GM21381 (cell line): ENCODE measurements around the gene HDDC2.

Experiments
- ATAC-seq: cut with Tn5 transposase; IDR thresholded peaks from one replicate; pipeline ENCODE4 v1.9.1; 2021; ENCODE audit warnings: mild to moderate bottlenecking, moderate library complexity; ENCODE audit not compliant: unreplicated experiment

The HDDC2 gene

DNA sequence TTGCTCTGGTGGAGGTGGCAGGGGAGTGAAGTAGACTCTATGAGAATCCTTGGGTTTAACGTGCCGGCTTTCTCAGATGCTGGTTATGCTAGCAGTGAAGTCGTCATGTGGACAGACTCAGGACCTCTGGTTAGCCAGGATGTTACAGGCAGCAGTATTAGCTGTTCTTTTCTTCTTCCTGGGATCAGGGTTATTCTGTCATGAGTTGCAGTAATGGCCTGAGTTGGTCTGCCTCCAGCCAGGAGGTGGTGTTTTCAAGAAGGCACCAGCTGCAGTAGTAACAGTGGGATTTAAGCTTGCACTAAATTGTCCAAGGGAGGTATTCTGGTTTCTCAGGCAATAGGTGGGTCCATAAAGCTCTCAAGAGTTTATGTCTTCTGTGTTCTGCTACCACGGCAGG is 56.7 kb downstream of the HDDC2 start:
- ATAC-seq, result no peak

DNA sequence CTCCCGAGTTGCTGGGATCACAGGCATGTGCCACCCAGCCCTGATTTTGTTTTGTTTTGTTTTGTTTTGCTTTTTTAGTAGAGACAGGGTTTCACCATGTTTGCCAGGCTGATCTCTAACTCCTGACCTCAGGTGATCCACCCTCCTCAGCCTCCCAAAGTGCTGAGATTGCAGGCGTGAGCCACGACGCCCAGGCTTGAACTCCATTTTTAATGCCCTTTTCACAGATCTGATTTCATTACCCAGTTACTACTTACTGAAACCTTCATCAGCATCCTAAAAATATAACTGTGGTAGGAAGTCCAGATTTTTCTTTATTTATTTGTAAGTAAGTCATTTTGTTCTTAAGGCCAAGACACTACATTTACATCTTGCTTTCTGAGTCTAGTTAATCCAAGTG is 64.0 kb downstream of the HDDC2 start:
- no peak for ATAC-seq

DNA sequence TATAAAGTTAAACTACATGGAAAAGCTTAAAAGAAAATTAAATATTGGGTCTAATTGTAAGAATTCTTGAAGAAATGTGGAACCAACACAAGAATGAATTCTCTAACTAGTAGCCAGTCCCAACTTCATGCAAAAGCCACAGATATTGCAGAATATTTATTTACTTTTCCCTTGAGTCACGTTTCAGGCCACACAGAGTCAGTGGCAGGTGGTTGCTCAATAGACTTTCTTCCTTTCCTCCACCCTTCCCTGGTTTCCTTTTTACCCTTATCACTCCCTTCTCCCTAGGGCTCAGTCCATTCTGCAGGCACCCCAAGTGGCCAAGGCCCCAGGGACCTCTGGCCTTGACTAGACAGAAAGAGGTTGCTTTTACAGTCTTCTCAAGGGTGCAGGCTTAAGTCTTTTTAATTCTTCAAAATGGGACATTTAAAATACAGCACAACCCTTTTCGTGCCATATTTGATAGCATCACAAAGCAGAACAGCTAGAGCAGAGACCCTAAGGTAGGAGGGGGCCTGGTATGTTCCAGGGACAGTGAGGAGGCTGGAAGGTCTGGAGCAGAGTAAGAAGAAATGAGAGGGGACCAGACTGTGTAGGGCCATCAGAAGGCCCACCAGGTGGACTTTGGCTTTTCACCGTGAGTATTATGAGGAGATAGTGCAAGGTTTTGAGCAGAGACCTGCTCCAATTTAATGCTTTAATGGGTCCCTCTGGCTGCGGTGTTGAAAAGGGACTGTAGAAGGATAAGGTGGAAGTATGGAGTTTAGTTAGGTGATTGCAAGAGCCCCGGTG is 65.0 kb downstream of the HDDC2 start:
- ATAC-seq, result no peak

DNA sequence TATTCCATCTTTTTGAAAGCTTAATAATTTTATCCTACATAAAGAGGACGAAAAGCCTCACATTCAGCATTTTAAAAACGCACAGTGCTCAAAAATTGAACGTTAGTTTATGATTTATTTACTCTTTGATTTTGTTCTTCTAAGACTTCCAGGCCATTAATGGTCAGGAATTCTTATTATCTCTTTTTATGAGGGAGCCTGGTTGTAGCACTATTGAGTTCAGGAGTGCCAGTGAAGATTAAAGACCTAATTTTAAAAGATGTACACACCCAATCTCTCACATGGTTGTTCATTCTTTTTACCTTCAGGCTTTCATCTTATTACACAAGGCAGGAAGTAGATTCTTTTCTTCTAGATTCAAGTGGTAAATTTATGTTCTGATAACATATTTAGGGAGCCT is 68.6 kb downstream of the HDDC2 start:
- no peak for ATAC-seq

DNA sequence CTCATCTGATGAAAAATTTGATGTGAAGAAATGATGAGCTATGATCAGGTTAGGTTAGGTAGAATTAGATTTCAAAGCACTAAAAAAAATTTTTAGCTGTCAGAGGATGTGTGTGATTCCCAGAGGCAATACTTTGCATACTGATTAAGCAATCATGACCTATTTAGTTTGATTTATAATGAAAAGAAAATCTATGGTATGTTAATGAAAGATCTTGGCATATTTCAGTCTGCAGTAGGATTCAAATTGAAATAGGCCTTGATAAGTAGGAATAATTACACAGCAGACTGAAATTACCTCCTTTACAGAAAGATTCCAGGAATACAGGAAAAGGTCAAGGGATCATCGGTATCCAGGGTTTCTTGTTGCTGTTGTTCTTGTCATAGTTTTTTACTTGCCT is 69.3 kb downstream of the HDDC2 start:
- no peak for ATAC-seq

DNA sequence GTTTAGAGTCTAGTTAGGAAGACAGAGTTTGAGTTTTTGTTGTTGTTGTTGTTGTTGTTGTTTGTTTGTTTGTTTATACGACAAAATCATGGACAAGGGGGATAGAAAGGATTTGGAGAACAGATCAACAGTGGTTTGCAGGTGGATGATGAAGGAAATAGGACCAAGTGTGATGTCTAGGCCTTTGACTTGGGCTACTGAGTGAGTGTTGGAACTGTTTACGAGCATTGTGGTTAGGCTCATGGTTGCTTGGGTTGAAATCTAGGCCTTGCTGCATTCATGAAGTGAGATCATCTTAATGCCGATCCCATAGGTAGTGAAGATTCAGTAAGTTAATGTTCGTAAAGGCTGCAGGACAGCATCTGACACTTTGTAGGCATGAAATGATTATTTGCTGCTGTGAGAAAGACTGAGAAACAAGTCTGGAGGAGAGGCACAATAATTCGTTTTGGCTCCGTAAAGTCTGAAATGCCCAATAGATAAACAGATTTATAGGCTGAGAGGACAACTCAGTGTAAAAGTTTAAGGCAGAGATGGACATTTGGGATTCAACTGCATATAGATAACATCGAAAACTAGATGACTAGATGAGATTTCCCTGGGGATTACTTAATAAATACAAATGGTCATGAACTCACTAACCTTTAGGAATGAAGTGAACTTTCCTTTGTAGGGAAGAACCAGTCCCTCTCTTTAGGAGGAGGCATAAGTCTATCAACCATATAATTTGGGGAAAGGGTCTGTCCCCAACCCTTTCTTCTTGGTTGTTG is 70.0 kb downstream of the HDDC2 start:
- no peak for ATAC-seq

DNA sequence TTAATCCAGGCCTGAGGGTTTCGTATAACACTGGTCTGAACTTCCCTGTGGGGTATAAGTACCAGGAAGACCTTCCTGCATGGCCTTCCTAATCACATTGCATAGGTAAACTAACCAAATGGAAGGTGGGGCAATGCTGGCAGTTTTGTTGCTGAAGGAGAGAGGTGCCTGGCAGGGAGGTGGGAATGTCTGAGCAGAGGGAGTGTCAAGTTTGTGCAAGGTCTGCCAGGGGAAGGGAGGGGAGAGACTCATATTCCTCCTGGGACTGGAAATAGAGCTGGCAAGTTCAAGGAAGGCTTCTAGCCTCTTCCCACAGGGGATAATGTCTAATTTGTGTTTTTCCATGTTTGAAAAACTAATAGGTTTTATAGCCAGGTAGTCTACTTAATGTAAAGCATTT is 70.6 kb downstream of the HDDC2 start:
- ATAC-seq, result no peak

DNA sequence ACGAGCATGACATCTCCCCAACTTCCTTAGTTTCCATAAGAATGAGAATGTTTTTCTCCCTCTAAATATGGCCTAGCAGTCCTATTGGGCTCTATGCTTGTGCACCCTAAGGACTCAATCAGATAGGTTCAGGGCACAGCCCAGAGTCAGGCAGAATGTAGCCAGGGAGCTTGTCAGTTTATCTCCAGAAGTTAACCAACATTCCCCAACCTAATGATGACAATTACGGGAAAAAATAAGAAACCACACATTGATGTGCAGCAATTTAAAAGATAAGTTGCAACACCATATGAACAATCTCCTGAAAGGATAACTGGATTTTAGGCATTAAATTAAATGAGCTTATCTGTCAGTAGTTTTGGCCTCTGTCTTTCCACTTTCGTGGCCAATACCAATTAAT is 71.1 kb downstream of the HDDC2 start:
- ATAC-seq, result no peak

DNA sequence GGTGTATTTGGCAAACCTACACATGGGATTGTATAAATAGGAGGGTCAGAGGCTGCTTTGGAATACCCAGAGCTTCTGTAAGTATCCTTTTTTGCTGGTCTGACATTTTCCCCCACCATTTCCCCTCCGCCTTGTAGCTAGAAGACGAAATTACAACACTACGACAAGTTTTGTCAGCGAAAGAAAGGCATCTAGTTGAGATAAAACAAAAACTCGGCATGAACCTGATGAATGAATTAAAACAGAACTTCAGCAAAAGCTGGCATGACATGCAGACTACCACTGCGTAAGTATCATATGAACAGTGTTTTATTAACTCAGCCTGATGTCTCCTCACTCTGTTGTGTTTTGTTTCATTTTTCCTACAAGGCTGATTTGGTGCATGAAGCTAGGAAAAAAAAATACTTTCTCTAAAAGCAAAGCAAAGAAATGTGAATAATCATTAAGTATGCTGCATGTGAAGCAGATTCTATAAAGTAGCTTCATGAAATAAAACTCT is 72.7 kb downstream of the HDDC2 start:
- no peak for ATAC-seq

DNA sequence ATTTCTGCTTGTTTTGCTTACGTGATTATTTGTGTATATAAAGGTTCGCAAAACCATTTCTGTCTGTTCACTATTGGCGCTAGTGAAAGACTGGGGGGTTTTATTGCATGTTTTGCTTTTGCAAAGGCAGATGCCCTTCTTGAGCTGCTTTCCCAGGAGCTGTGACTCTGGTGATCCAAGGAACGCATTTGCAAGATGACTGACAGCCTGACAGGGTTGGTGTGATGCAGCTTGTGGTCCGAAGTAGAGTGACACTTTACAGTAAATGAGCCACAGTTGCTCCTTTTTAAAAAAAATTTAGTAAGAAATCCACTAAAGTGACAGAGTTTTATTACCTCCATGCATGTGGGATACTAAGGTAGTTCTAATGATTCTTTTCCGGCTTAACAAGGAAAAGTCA is 74.5 kb downstream of the HDDC2 start:
- no peak for ATAC-seq
